ENCODE results near the gene TBC1D14.
"Not testable (repeated sequence)": the region's sequence is repeated elsewhere in the genome, so short reads cannot be mapped to it uniquely, and the experiment has no call there.

TBC1D14 gene

DNA sequence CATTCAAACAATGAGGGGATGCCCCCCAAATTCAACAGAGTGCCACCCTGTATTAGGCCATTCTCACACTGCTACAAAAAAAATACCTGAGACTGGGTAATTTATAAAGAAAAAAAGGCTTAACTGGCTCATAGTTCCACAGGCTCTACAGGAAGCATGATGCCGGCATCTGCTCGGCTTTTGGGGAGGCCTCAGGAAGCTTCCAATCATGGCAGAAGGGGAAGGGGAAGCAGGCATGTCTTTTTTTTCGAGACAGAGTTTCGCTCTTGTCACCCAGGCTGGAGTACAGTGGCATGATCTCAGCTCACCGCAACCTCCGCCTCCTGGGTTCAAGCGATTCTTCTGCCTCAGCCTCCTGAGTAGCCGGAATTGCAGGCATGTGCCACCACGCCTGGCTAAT is 18.7 kb upstream of the TBC1D14 start:
- not testable (repeated sequence) for DNase-seq

DNA sequence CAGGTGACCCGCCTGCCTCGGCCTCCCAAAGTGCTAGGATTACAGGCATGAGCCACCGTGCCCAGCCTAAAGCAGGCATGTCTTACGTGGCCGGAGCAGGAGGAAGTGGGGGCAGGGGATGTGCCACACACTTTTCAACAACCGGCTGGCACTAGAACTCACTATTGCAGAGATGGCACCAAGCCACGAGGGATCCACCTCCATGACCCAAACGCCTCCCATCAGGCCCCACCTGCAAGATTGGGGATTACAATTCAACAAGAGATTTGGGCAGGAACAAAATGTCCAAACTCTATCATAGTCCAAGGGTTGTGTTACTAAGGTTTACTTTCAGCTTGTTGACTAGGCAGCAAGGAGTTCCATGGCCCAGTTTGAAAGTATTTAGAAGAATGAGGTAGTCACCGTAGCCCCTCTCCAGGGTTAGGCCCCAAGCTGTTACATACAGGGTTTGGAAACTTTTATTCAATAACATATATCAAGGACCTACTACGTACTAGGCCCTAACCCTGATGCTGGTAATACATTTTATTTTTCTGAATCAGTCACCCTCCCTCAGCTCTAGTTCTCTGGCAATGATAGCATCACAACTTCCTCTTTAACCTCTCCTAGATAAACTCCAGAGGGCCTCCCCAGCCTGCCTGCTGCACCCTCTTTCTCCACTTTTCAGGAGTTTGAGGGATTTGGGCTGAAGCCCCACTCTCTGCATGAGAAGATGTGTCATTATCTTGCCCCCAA is 18.0 kb upstream of the TBC1D14 start:
- DNase-seq: no peak

DNA sequence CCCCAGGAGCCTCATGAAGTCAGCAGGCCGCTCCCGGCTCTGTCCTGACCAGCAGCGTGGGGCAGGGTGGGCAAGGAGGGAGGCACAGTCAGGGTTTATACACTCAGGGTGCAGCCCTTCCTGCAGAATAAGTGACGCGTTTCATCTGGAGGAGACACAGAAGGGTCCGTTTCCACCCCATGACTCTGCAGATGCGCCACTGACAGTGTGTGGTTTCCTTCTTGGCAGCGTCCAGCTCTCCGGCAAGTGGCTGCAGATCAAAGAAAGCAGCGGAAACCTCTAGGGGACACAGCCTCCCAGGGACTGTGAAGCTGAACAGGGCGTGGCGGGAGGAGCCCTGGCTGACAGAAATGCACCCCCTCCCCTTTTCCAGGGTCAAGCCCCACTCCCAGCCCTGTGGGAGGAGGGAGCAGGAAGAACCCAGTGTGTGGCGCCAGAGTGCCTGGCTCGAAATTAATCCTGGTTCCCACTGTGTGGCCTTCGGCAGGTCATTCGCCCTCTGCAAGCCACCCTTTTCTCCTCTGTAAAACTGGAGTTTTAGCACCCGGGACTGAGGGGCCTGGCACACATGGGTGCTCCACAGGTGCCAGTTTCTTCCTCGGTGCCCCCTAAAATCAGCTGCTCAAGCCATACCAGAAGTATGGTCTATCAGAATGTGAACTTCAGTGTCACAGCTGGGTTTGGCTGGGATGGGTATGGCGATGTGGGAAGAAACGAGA is 17.3 kb upstream of the TBC1D14 start:
- no peak for DNase-seq

DNA sequence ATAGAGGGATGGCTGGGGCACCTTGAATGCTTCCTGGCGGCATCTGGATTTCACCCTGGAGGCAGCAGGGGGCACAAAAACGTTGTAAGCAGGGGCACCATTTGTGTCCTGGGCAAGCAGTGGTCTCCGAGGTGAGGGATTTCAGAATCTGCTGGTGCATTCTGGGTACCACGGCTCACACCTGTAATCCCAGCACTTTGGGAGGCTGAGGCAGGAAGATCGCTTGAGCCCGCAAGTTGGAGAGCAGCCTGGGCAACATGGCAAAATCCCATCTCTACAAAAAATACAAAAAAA is 16.8 kb upstream of the TBC1D14 start:
- DNase-seq: no peak

DNA sequence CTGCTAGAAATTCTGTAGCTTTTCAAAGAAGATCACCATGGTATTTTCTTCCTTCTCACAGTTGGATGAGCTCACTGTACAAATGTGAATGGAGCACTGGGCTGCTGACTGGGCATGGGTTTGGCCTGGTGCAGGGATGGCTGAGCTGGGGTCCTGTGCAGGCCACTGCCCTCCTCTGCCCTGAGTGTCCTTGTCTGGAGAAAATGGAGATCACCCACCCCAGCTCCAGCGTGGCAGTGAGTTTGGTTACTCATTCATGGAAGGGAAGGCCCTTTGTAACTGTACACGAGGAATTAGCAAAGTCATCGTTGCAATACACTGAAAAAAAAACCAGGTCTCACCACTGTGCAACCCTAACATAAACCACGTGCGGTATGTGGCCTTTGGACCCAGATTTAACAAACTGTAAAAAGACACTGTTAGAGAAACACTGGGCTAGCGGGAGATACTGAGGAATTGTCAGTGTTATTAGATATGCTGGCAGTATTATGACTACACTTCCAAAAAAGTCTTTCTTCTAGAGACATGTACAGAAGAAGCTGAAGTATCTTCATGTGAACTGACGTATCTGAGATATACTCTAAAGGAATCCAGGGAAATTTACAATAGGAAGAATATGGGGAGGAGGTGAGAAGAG is 16.1 kb upstream of the TBC1D14 start:
- DNase-seq: no peak

DNA sequence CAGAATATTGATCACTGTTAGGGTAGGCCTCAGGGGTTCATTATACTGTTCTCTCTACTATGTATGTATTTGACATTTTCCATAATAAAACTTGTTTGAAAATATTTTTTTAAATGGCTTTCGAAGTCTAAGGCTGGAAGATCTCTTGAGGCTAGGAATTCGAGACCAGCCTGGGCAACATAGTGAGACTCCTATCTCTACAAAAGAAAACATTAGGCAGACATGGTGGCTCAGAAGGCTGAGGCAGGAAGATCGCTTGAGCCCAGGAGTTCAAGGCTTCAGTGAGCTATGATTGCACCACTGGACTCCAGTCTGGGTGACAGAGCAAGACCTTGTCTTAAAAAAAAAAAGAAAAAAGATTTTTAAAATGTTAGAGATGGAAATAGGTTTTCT is 15.5 kb upstream of the TBC1D14 start:
- no peak for DNase-seq

DNA sequence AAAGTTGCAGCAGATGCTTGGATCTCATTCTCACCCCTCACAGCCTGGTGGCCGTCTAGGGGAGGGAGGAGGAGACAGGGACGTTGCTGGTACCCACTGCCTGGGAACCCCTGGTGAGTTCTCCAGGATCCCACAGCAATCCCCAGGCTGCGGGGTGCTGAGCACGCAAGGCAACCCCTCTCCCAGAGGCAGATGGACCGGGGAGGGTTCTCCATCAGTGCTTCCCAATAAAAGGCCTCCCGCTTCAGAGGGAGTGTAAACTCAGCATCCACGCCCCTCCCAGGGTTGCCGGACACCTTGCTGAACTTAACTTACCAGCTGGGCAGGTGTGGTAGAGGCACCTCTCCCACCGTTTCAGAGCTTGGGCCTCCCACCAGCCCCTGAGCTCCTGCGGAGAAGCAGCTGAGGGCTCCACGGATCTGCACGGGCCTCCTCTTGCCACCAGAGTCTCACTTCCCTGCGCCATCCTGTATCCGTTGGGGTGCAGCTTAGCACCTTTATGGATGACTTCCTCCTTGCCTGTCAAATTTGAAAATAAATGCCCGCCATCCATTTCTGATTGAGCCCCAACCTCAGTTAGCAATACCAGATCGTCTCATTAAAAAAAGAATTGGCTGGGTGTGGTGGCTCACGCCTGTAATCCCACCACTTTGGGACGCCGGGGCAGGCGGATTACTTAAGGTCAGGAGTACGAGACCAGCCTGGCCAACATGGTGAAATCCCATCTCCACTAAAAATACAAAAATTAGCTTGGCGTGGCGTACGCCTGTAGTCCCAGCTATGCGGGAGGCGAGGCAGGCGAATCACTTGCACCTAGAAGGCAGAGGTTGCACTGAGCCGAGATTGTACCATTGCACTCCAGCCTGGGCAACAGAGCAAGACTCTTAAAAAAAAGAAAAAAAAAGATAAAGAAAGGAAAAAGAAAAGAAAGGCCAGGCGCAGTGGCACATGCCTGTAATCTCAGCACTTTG is 14.8 kb upstream of the TBC1D14 start:
- DNase-seq: no peak

DNA sequence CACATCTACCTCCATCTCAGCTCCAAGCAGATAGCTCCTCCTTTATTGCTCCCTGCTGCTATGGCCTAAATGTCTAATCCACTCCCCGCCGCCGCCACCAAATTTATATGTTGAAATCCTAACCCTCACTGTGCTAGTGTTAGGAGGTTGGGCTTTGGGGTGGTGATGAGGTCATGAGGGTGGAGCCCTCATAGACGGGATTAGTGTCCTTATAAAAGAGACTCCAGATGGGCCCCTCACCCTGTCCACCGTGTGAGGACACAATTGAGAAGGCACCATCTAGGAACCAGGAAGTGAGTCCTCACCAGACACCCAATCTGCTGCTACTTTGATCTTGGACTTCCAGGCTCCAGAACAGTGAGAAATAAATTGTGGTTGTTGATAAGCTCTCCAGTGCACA is 13.6 kb upstream of the TBC1D14 start:
- DNase-seq: no peak

DNA sequence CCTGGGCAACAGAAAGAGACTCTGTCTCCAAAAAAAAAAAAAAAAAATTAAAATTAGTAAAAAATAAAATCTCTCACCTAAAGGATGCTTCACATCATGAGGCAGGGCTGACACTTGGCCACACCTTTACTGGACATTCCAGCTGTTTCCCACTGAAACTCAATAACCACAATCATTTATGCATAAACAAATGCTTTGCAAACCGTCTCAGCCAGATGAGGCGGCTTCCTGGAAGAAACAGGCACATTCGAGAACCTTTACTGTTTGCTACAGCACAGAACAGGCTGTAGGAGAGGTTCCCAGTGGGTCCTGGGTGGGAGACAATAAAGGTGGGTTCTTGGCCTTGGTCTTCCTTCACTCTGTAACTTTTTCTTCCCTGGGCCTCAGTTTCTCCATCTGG is 10.9 kb upstream of the TBC1D14 start:
- no peak for DNase-seq

DNA sequence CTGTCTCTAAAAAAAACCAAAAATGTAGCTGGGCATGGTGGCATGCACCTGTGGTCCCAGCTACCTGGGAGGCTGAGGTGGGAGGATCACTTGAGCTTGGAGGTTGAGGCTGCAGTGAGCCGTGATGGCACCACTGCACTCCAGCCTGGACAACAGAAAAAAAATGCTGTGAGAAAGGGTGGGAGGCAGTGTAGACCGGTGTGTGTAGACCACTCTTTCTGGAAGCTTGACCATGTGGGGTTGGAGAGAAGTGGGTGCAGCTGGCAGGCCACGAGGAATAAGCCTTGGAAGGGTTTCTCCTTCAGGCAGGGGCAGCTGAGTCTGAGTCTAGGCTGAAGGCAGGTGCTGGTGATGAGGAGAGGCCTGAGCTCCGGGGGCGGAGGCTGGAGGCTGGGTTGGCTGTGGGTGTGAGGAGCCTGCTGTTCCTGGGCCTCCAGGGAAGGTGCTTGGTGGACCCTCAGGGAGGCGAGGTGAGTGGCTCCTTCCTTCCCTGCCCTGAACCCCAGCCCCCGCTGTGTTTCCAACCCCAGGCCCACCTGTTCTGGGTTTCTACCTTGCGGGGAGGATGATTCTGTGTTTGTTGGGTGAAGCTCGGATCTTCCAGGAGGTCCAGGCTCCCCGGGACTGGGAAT is 9.3 kb upstream of the TBC1D14 start:
- DNase-seq: no peak

DNA sequence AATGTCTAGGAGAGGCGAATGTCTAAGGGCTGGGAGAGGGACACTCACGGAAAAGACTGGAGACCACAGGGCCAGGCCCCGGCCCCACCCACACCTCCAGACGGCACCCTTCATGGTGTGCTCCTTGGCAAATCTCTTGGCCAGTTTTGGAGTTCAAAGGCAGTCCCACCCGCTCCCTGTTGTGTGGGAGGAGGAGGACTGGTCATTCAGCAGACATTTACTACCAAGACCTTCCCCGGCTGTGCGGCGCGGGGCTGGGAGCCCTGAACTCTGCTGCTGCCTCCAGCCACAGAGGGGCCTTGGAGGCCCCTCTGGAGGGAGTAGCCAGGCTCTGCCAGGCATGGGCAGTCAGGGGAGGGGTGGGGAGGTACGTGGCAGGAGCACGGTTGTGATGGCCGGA is 8.7 kb upstream of the TBC1D14 start:
- DNase-seq: no peak

DNA sequence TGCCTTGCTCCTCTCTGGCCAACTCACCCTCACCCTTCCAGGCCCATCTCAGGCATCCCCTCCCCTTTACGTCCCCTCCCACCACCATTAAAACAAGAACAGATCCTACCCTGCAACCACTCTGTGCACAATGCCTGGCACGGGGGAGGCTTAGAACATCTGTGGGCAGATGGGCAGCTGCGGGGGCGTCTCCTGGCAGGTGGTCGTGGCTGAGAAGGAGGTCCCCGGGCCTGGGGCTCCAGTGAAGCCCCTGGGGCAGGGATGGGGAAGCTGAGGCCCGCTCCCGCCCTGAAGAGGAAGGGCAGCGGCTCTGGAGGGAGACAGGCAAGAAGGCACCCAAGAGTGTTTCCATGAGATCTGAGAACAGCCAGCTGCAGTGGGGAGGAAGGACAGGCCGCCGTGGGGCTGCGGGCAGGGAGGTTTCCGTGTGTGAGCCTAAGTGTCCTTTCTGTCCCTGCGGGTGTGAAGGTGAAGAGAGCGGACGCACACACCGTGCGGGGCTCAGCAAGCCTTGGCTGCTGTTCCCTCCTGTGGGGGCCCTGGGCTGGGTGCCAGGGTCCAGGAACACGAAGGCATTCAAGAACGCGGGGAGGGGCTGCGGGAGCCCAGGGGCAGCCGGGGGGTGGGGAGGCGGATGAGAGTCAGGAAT is 7.8 kb upstream of the TBC1D14 start:
- no peak for DNase-seq

DNA sequence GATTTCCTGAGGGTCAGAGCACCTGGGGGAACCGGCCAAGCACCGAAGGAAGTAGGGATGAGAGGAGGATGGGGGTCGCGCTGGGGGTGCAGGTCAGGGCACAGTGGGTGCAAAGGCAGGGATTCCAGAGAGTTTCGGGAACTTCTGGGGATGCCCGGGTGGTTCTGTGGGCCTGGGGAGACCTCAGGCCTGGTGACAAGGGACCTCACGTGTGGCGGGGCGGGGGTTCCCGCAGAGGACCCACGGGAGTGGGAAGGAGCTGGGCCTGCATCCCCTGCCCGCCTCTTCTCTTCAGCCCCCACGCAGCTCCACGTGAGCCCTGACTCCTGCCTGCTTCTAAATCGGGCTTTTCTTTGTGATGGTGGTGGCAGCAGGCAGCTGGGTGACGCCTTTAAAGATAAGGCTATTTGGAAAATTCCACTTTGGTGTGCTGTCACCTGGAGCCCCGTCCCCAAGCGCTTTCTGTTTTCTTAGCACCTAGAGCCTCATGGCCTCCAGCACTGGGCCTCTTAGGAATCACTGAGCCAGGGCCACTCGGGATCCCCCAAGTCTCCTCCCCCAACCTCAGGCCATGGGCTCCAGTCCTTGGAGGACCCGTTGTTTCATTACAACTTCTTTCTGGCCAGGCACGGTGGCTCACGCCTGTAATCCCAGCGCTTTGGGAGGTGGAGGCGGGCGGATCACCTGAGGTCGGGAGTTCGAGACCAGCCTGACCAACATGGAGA is 7.1 kb upstream of the TBC1D14 start:
- DNase-seq: no peak

DNA sequence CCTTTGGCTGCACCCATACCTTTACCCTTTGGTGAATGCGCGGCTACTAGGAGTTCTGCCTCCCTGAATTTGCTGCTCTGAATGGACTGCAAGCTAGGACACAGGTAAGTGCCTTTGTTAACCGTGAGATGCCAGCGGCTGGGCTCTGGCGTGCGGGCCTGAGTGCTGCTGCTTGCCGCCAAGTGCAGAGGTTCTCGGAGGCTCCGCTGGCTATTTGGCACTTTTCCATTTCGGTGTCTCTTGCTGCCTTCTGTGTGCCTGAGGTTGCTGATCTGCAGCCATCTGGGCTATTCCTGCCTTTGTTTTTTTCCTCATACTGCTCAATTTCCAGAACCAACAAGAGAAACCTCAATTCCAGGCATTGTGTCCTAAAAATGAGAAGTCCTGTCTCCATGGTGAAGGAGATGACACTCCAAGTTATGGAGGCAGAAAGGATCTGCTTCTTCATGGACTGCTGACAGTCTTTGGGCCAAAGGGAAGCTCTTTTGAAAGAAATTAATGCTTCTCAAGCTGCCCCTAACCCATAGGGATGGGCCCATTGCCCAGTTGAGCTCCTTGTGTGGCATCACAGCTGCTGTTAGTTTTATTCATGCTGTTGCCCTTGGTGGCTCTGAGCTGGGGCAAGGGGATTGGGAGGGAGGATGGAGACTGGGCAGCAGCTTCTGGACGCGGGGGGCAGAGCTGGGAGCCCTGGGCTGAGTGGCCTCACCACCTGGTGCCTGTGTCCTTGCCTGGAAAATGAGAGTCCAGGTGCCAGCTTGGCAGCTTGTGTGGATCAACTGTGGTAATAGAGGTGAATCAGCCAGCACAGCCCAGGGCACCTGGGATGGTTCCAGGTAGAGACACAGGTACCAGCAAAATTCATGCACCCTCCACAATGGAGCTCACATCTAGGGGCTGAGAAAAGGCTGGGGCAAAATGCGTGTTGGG is 3.8 kb upstream of the TBC1D14 start:
- no peak for DNase-seq

DNA sequence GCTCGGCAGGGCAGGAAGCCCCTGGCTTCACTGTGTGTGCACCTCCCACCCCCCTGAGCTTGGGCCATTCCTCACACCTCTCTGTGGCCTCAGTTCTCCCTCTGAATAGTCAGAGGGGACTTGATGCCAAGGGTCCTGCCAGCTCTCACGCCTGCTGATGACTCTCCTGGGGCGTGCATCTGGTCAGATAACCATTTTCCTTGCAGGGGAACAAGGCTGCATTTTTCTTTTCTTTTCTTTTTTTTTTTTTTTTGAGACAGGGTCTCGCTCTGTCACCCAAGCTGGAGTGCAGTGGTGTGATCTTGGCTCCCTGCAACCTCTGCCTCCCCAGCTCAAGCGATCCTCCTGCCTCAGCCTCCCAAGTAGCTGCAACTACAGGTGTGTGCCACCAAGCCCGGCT is 3.1 kb upstream of the TBC1D14 start:
- not testable (repeated sequence) for DNase-seq

DNA sequence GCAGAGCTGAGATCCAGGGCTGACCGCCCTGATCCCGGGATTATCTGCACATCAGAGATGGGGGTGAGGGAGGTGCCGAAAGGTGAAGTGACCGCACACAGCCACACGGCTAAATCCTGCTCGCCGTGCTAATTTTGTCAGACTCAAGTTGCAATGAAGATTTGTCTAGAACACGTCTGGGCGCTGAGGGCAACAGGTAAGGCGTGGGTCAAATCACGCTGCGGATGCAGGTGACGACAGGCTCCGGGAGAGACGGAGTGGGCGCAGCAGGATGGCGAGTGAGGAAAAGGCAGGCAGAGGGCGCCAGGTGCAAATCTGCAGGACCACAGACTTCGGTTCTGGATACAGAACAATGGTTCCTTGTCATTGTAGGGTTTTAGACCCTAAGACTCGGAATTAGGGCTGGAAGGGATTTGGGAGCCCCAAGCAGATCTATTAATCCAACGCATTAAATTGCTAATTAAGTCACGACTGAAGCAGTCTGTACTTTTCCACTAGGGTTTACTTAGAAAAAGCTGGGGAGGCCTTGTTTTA is 1.9 kb upstream of the TBC1D14 start:
- DNase-seq: no peak

DNA sequence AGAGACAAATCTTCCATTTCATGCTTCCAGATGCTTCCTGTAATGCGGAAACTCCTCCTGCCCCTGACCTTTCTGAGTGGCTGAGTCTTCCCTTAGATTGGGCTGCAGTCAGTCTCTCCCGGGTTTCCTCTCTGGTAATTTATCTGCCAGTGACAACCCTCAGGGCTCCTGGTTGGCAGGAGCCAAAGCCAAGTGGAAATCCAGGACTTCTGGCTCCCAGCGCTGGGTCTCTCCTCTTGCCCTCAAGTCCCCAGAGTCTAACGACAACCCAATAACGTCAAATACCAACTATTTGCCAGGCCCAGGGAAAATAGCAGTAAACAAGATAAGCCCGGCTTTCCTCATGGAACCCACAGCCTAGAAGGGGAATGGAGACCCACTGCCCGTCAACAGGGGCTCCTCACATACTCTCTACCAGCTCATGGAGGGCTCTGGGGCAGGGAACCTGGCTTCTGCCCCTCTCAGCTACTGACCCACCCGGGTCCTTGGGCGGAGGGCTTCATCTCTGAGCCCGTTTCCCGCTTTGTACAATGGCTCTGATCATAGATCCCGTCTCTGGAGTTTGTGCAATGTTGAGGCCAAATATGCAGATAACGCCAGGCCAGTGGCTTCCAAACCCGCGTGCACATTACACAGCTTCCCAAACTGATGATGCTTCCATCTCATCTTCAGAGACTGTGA is 1.1 kb upstream of the TBC1D14 start:
- DNase-seq: no peak

DNA sequence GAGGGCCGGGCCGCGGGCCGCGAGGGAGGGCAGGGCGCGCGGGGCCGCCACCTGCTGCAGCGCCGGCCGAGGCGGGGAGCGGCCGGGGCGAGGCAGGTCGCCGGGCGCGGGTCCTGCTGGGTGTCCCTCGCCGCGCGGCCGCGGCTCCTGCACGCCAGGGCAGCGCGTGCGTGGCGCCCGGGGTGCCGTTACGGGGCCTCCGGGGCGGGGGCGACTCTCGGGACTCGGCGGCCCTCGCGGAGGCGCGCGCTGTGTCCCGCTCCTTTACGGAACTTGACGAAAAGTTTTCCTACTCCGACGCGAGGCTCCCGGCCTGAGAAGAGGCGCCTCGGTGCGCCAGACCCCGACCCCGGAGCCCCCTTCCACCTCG is 329 bp downstream of the TBC1D14 start:
- DNase-seq: no peak

DNA sequence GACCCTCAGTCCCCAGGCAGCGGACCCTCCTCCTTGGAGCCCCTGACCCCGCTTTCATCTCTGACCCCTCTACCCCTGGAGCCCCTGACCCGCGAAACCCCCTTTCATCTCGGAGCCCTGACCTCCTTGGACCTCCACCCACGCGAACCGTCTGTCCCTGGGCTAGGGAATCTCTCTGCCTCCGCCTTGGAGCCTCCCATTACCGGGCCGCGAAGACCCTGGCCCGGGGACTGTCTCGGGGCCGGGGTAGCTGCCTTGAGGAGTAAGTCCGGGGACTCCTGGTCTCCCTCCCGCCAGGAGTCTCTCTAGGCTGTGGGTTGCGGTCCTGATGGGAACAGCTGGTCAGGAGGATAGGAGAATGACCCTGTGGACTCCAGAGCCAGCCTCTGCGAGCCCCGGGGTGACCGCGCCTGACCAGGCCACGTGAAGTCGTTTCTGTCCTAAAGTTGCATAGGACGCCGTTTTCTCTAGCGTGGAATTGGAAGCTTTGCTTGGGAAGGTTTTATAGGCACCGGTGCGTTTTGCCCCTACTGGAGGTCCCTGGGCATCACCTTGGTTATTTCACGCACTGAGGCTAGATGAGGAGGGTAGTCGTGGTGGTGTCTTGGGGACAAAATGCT is 824 bp downstream of the TBC1D14 start:
- no peak for DNase-seq

All from NCI-H2107 (cell line).